IMR-90 (cell line): ENCODE data around the gene HSBP1L1.

ENCODE experiments used
- BHLHE40 ChIP-seq: fragments of 150-350 bp; IDR thresholded peaks from 2 replicates; pipeline ENCODE4 v1.6.1; 2016; ENCODE audit warnings: mild to moderate bottlenecking, low read depth, low read length
- CTCF ChIP-seq: conservative IDR thresholded peaks from 2 replicates; pipeline ENCODE4 v1.5.1; 2012; ENCODE audit warnings: mild to moderate bottlenecking, low read depth, low read length, improper control_type of control experiment
- ELK1 ChIP-seq: fragments of 150-350 bp; IDR thresholded peaks from 2 replicates; pipeline ENCODE4 v1.6.1; 2016; ENCODE audit warnings: low read depth, mild to moderate bottlenecking, low read length, moderate library complexity, borderline replicate concordance
- MAFK ChIP-seq: IDR thresholded peaks from 2 replicates; pipeline ENCODE4 v1.6.1; 2012; ENCODE audit warnings: low read depth, low read length, improper control_type of control experiment
- MAZ ChIP-seq: IDR thresholded peaks from 2 replicates; pipeline ENCODE4 v1.6.1; 2012; ENCODE audit warnings: low read depth, mild to moderate bottlenecking, low read length, improper control_type of control experiment, moderate library complexity, borderline replicate concordance
- MXI1 ChIP-seq: IDR thresholded peaks from 2 replicates; pipeline ENCODE4 v1.6.1; 2012; ENCODE audit warnings: low read depth, mild to moderate bottlenecking, low read length, moderate library complexity, borderline replicate concordance
- POLR2A ChIP-seq: IDR thresholded peaks from 2 replicates; pipeline ENCODE4 v1.6.1; 2012; ENCODE audit warnings: mild to moderate bottlenecking, low read depth, low read length
- RAD21 ChIP-seq: IDR thresholded peaks from 2 replicates; pipeline ENCODE4 v1.6.1; 2012; ENCODE audit warnings: low read length, improper control_type of control experiment
- RCOR1 ChIP-seq: IDR thresholded peaks from 2 replicates; pipeline ENCODE4 v1.6.1; 2012; ENCODE audit warnings: mild to moderate bottlenecking, low read length, improper control_type of control experiment; ENCODE audit not compliant: insufficient replicate concordance
- RFX5 ChIP-seq: IDR thresholded peaks from 2 replicates; pipeline ENCODE4 v1.8.0; 2012; ENCODE audit warnings: low read depth, mild to moderate bottlenecking, low read length, moderate library complexity

- TF ChIP-seq RAD21, result no peak
- no peak for TF ChIP-seq CTCF
- no peak for TF ChIP-seq MAFK
- TF ChIP-seq MXI1, result no peak
- TF ChIP-seq RFX5, result no peak
- TF ChIP-seq MAZ, result no peak
- TF ChIP-seq POLR2A, result no peak
- no peak for TF ChIP-seq ELK1
- no peak for TF ChIP-seq BHLHE40
- no peak for TF ChIP-seq RCOR1
These were observed 22.8 kb upstream of the HSBP1L1 start for GRCh38 chr18:79941473-79942119.
